ENCODE results near the gene ITSN1.

The ITSN1 gene

GRCh38 chr21:33932731-33933130 is 290.4 kb downstream of the ITSN1 start:
- no peak for DNase-seq (ENCODE audit: low spot score)

GRCh38 chr21:33936301-33937038 is 294.2 kb downstream of the ITSN1 start:
- DNase-seq (ENCODE audit: low spot score), result peak; percentile 43

DNA sequence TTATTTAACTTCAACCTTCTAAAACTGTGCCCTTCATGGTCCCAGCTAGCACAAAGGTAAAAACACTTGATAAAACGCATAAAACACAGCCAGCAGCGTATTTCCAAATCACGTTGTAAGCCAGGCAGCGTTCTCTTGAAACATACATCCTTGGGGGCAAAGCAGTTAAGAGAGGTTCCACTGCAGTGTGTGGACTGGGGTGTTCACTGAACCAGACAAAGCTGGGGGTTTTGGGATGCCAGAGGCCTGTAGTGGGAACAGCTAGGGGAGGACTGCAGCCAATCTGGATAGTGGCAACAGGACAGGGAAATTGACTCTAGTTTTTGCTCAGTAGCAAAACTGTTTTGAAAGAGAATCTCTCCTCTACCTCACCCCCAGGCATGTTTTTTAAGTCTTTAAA is 294.8 kb downstream of the ITSN1 start:
- DNase-seq (ENCODE audit: low spot score), result no peak

DNA sequence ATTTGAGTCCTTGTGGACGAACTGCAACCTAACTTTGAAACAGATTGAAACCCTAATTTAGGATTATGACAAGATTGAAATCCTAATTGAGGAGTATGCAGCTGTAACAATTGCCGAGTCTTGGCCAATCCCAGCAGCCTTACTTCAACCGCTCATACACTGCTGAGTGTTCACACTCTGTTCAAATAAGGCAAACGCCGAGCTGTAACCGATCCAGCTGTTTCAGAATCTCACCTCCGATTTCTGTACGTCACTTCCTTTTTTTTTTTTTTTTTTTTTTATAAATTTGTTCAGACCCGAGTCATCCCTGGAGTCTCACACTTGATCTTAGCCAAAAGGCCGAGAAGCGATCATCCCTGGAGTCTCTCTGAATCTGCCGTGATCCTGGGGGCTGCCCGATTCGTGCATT is 295.6 kb downstream of the ITSN1 start:
- DNase-seq (ENCODE audit: low spot score), result no peak

DNA sequence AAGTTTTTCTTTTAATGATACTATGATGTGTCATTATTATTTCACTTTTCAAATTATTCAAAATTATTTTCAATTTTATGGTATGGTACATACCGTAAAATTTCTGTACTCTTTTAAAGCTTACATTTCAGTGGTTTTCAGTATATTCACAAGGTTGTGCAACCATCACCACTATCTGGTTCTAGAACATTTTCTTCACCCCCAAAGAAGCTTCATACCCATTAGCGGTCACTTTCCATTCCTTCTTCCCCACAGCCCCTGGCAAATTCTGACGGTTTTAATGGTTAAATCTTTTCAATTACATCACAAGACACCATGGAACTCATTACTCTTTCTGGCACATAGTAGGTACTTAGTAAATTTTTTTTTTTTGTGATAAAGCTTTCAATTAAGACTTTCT is 296.1 kb downstream of the ITSN1 start:
- no peak for DNase-seq (ENCODE audit: low spot score)

GRCh38 chr21:33939226-33939625 is 296.9 kb downstream of the ITSN1 start:
- DNase-seq (ENCODE audit: low spot score), result no peak

- DNase-seq (ENCODE audit: low spot score), result peak; percentile 39
These were observed 298.0 kb downstream of the ITSN1 start for GRCh38 chr21:33940164-33940880.

DNA sequence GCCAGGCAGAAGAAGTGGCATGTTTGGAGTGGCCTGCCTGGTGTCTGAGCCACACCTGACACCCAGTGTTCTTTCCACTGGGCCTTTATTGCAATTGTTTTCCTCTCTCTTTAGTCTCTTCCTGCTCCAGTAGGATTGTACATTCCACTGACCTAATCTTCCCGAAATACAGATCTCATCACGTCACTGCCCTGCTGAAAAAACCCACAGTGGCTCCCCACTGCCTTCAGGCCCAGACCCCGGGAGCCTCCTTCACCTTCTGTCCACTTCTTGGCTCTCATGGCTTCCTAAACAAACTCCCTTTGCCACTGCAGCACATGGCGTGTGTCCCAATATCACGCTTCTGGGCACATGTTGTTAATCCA is 298.6 kb downstream of the ITSN1 start:
- DNase-seq (ENCODE audit: low spot score), result no peak

GRCh38 chr21:33942426-33942825 is 300.1 kb downstream of the ITSN1 start:
- DNase-seq (ENCODE audit: low spot score), result no peak

DNA sequence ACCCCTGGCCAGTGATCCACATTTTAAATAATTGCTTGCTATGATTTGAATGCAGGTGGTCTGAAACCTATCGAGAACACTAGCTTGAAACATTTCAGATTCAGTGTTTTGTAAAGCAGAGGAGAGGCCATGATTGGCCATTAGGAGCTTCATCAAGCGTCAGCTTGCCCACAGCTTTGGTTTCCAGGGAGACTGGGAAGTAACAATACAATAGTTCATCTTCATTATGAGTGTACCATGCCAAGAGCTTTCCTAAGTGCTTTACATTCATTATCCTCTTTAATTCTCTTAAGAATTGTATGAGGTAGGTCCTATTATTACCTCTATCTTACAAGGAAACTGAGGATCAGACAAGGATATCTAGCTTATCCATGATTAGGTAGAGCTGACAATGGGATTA is 301.0 kb downstream of the ITSN1 start:
- DNase-seq (ENCODE audit: low spot score), result no peak

DNA sequence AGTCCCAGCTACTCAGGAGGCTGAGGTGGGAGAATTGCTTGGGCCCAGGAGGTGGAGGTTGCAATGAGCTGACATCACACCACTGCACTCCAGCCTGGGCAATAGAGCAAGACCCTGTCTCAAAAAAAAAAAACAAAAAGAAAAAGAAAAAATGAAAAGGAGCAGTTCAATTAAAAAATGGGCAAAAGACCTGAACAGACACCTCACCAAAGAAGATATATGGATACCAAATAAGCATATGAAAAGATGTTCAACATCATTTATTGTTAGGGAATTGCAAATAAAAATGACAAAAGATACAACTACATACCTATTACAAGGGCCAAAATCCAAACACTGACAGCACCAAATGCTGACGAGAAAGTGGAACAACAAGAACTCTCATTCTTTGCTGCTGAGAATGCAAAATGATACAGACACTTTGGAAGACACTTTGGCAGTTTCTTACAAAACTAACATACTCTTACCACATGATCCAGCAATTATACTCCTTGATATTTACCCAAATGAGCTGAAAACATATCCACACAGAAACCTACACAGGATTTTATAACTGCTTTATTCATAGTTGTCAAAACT is 302.0 kb downstream of the ITSN1 start:
- DNase-seq (ENCODE audit: low spot score), result no peak

- no peak for DNase-seq (ENCODE audit: low spot score)
These were observed 303.5 kb downstream of the ITSN1 start for GRCh38 chr21:33945652-33946270.

DNA sequence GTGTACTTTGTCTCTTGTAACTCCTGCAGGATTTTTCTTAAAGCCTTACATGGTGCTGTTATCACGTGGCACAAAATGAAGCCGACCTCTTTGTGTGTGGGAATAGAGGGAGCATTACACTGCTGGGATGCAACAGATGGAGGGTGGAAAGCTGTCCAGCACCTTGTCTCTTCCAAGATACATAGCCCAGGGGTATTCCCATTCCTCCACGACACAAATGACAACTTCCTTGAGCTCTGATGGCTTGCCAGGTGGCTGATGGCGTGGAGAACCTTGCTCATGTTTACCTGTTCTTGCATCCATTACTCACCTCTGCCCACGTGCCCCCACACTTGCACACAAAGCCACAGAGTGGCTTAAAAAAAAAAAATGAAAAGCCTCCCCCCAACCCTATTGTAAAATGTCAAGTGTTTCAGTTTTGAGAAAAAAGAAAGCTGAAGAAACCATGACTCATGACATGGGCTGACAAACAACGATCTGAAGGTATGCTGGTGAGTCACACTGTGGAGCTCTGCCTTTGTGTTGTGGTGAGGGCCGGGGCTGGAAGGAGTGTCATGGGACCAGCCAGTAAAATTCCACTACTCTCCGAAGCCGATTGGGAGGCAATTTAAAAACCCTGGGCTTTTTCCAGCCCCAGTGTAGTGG is 305.3 kb downstream of the ITSN1 start:
- peak; percentile 96 for DNase-seq (ENCODE audit: low spot score)

DNA sequence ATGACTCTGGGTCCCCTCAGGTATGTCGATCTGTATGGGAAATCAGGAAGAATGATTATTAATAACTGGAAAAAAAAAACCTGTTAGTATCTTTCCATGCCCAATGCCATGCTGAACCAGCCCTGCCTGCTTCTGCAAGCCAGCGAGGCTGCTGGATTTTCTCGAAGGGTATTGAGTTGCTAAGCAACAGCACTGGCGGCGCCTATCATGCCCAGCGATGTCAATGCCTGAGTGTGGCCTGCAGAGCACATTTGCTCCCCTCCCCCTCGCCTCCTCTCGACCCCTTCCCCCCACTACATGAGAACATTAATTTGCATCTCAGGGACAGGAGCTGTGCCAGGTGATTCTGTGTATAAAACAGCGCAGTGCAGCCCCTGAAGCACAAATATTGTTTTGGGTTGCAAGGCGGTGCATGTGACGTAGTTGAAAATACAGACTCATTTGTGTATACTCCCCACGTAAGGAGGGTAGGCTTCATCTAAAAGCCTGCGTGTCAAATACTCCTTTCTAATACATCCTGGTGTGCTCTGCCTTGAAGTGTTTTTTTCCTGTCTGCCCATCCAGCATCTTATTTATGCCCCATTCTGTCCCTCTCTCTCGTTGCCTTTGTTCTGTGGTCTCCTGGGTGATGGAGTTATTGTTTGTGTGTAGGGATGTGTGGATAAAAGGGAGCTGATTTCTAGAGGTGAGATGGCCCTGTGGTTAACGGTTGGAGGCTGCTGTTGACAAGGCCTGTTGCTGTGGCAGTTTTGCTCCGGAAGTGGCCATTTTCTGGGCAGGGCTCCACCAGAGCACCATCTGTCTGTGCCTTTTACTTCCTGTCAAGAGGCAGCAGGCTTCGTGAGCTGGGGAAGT is 306.0 kb downstream of the ITSN1 start:
- peak; percentile 72 for DNase-seq (ENCODE audit: low spot score)

- DNase-seq (ENCODE audit: low spot score), result no peak
These were observed 306.7 kb downstream of the ITSN1 start for GRCh38 chr21:33948951-33949444.

Data from AG20443 (cell line).